Measurements from ENCODE around the gene MALAT1.

MALAT1 gene

DNA sequence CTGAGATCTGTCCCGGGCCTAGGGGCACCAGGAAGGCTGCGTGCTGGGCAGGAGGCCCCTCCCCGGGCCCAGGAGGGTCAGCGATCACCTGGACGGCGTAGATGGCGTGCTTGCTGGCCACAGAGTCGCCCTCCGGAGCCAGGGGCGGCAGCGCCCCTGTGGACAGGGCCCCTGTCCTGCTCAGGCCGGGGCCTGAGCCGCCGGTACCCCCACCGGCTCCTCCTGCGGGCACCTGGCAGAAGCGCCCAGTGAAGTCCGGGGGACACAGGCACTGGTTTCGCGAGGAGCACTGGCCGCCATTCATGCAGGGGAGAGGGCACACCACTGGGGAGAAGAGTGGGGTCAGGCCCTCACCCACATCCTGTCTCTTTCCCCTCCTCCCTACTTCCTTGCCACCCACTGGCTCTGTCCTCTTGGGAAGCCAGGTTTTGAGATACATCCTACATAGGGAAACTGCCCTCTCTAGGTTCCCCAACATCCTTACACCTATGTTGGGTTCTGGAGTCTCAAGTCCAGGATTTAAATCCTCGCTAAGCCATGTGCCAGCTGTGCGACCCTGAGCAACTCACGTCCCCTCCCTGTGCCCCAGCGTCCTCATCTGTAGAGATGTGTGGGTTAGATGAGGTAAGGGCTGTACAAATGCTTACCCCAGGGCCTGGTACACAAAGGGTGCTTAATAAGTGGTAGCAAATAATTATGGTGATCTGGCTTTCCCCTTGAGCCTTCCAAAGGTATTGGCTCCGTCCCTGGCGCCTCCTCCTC, 55.4 kb downstream of the MALAT1 start:
- Histone ChIP-seq H3K36me3 (ENCODE audit: insufficient read depth, low read length) (no peaks in the 10 kb centered on the region), H3K9me2 (ENCODE audit: low read depth, low read length) (no peaks in the 10 kb centered on the region), H3K9ac (ENCODE audit: low read length) (no peak overlapping the region), H2AFZ (ENCODE audit: low read length) (no peak overlapping the region), H3K9me3 (ENCODE audit: low read length) (no peaks in the 10 kb centered on the region), H3K79me2 (ENCODE audit: insufficient read depth, low read length) (no peaks in the 10 kb centered on the region), H3K4me3 (ENCODE audit: low read depth, low read length, poor library complexity, severe bottlenecking) (no peak overlapping the region), H3K4me2 (ENCODE audit: low read length) (no peak overlapping the region), H4K20me1 (ENCODE audit: insufficient read depth, low read length) (no peaks in the 10 kb centered on the region), H3K27me3 (ENCODE audit: insufficient read depth, low read length) (peaks cover 11% of the 10 kb centered on the region; the same call in 1 of the 2 replicates), H3K27ac (ENCODE audit: low read depth, low read length, poor library complexity, severe bottlenecking) (no peak overlapping the region), H3F3A (ENCODE audit: insufficient read depth, low read length) (no peaks in the 10 kb centered on the region), H3K4me1 (ENCODE audit: insufficient read depth, low read length, severe bottlenecking) (peaks cover 31% of the 10 kb centered on the region)
- TF ChIP-seq EZH2 (IDR thresholded peaks at IDR 0.05; ENCODE audit: borderline replicate concordance, low read length) = no peak
- TF ChIP-seq, protein P1, sequence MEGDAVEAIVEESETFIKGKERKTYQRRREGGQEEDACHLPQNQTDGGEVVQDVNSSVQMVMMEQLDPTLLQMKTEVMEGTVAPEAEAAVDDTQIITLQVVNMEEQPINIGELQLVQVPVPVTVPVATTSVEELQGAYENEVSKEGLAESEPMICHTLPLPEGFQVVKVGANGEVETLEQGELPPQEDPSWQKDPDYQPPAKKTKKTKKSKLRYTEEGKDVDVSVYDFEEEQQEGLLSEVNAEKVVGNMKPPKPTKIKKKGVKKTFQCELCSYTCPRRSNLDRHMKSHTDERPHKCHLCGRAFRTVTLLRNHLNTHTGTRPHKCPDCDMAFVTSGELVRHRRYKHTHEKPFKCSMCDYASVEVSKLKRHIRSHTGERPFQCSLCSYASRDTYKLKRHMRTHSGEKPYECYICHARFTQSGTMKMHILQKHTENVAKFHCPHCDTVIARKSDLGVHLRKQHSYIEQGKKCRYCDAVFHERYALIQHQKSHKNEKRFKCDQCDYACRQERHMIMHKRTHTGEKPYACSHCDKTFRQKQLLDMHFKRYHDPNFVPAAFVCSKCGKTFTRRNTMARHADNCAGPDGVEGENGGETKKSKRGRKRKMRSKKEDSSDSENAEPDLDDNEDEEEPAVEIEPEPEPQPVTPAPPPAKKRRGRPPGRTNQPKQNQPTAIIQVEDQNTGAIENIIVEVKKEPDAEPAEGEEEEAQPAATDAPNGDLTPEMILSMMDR (IDR thresholded peaks at IDR 0.05; ENCODE audit: low read length) = no peak

DNA sequence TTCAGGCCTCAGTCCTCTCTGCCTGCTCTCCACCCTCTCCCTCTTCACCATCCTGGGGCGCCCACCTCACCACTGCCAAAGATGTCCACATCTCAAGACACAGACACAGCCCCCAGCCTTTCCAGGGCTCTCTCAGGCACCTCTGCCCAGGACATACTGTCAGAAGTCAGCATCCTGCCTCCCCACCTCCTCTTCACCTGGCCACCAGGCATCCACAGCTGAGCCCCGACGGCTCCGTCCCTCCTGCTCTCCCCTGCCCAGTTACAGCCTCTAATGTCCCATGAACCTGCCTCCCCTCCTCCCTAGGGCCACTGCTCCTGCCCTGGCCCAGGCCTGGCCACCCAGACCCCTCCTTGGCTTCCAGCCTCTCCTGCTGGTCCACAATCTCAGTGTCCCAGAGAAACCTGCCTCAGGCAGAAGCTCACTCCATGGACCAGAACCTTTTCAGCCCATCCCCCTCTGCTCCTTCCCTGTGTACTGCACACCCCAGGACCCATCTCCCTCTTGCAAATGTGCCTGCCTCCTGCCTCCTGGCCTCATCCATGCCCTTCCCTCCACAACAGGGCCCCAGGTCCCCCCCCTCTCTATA, 56.1 kb downstream of the MALAT1 start:
- Histone ChIP-seq H2AFZ (ENCODE audit: low read length) (no peak overlapping the region), H3K36me3 (ENCODE audit: insufficient read depth, low read length) (no peaks in the 10 kb centered on the region), H3K4me3 (ENCODE audit: low read depth, low read length, poor library complexity, severe bottlenecking) (no peak overlapping the region), H3K4me1 (ENCODE audit: insufficient read depth, low read length, severe bottlenecking) (peaks cover 31% of the 10 kb centered on the region), H3K27ac (ENCODE audit: low read depth, low read length, poor library complexity, severe bottlenecking) (no peak overlapping the region), H4K20me1 (ENCODE audit: insufficient read depth, low read length) (no peaks in the 10 kb centered on the region), H3K9me2 (ENCODE audit: low read depth, low read length) (no peaks in the 10 kb centered on the region), H3K9me3 (ENCODE audit: low read length) (no peaks in the 10 kb centered on the region), H3K27me3 (ENCODE audit: insufficient read depth, low read length) (peaks cover 11% of the 10 kb centered on the region; the same call in 1 of the 2 replicates), H3K4me2 (ENCODE audit: low read length) (no peak overlapping the region), H3K9ac (ENCODE audit: low read length) (no peak overlapping the region), H3K79me2 (ENCODE audit: insufficient read depth, low read length) (no peaks in the 10 kb centered on the region), H3F3A (ENCODE audit: insufficient read depth, low read length) (no peaks in the 10 kb centered on the region)
- TF ChIP-seq EZH2 (IDR thresholded peaks at IDR 0.05; ENCODE audit: borderline replicate concordance, low read length) = no peak
- TF ChIP-seq, protein P1 (IDR thresholded peaks at IDR 0.05; ENCODE audit: low read length) = no peak

DNA sequence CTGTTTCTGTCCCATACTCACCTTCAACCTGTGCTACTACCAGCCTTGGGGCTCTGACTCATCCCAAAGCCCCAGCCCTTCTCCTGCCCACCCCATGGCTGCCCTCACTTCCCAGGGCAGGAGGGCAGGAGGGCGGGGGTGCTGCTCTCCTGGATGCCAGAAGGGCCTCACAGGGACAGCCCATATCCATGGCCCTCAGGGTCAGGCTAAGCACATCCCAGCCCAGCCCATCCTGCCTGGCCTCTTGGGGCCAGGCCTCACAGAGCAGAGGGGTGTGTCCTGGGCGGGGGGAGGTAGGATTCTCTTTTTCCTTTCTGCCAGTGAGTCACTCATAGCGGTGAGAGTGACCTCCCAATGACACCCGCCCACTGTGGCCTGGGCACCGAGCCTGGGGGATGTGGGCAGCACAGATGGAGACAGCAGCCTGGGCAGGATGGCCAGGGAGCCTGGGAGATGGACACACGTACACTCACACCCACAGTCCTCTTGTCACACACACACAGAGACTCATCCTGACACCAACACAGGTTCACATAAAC, 56.9 kb downstream of the MALAT1 start:
- no peak overlapping the region for H3K4me2 ChIP-seq (ENCODE audit: low read length)
- no peak overlapping the region for H2AFZ ChIP-seq (ENCODE audit: low read length)
- peaks cover 30% of the 10 kb centered on the region for H3K4me1 ChIP-seq (ENCODE audit: insufficient read depth, low read length, severe bottlenecking)
- H3K36me3 ChIP-seq (ENCODE audit: insufficient read depth, low read length) = no peaks in the 10 kb centered on the region
- no peak overlapping the region for H3K9ac ChIP-seq (ENCODE audit: low read length)
- no peaks in the 10 kb centered on the region for H3K9me2 ChIP-seq (ENCODE audit: low read depth, low read length)
- H4K20me1 ChIP-seq (ENCODE audit: insufficient read depth, low read length) = no peaks in the 10 kb centered on the region
- H3K9me3 ChIP-seq (ENCODE audit: low read length) = no peaks in the 10 kb centered on the region
- TF ChIP-seq EZH2 (IDR thresholded peaks at IDR 0.05; ENCODE audit: borderline replicate concordance, low read length) = no peak
- TF ChIP-seq, protein P1 (IDR thresholded peaks at IDR 0.05; ENCODE audit: low read length) = no peak
- peaks cover 11% of the 10 kb centered on the region; the same call in 1 of the 2 replicates for H3K27me3 ChIP-seq (ENCODE audit: insufficient read depth, low read length)
- no peak overlapping the region for H3K27ac ChIP-seq (ENCODE audit: low read depth, low read length, poor library complexity, severe bottlenecking)
- H3K79me2 ChIP-seq (ENCODE audit: insufficient read depth, low read length) = no peaks in the 10 kb centered on the region
- no peak overlapping the region for H3K4me3 ChIP-seq (ENCODE audit: low read depth, low read length, poor library complexity, severe bottlenecking)
- H3F3A ChIP-seq (ENCODE audit: insufficient read depth, low read length) = no peaks in the 10 kb centered on the region
